HFFc6 (cell line): ENCODE results near the gene SH3PXD2B. TPM values are rescaled to one million over a fixed set of nuclear protein-coding genes. Genes with fewer than 3 reads are reported as not detected.
"Not testable (repeated sequence)": the region's sequence is repeated elsewhere in the genome, so short reads cannot be mapped to it uniquely, and the experiment has no call there.

Source experiments
- DNase-seq: peaks from one replicate; pipeline ENCODE4 v3.0.0-alpha.2; 2018
- H3K27ac Mint-ChIP-seq: 2 replicates; pipeline ENCODE4 v1.8.0; 2020; ENCODE audit warnings: mild to moderate bottlenecking, mixed read lengths
- H3K27me3 Mint-ChIP-seq: 2 replicates; pipeline ENCODE4 v1.8.0; 2021; ENCODE audit warnings: mild to moderate bottlenecking, moderate library complexity, mixed read lengths; ENCODE audit not compliant: insufficient read depth
- H3K36me3 Mint-ChIP-seq: 2 replicates; pipeline ENCODE4 v1.8.0; 2021; ENCODE audit warnings: low read depth, mixed read lengths
- H3K4me1 Mint-ChIP-seq: 2 replicates; pipeline ENCODE4 v1.8.0; 2020; ENCODE audit warnings: low read depth, mixed read lengths
- H3K4me3 Mint-ChIP-seq: 2 replicates; pipeline ENCODE4 v1.8.0; 2020; ENCODE audit warnings: mild to moderate bottlenecking, moderate library complexity, mixed read lengths
- H3K9me3 Mint-ChIP-seq: 2 replicates; pipeline ENCODE4 v1.8.0; 2020; ENCODE audit warnings: mild to moderate bottlenecking, mixed read lengths
- CTCF ChIP-seq: fragments of 200-600 bp; sonication (generic); IDR thresholded peaks from 2 replicates; pipeline ENCODE4 v1.5.0; 2021; ENCODE audit warnings: antibody characterized with exemption, mild to moderate bottlenecking
- total RNA-seq, 6 experiments: library from RNA; stranded (reverse); fragmentation: NEBNext Ultra II Directional; extraction: Animal tissue kit (Norgen Biotek cat#: 25700); gene quantifications; 2 replicates in 1 of 6; 3 replicates in 5 of 6; pipeline ENCODE4 v1.2.3, GENCODE V29; 2021

SH3PXD2B gene
- total RNA-seq, 6 experiments from 2014 or later = 12.4 to 28.4 (median 24.3) TPM

GRCh38 chr5:172293054-172293744 is 161.1 kb downstream of the SH3PXD2B start:
- Mint-ChIP-seq H3K36me3 (no peaks in the 10 kb centered on the region), H3K27ac (no peak overlapping the region), H3K27me3 (peaks cover 2% of the 10 kb centered on the region; the same call in 1 of the 2 replicates), H3K4me3 (no peak overlapping the region), H3K9me3 (no peaks in the 10 kb centered on the region), H3K4me1 (peaks cover 6% of the 10 kb centered on the region)
- peak; percentile 75 for DNase-seq
- peak; percentile 88 for TF ChIP-seq CTCF

DNA sequence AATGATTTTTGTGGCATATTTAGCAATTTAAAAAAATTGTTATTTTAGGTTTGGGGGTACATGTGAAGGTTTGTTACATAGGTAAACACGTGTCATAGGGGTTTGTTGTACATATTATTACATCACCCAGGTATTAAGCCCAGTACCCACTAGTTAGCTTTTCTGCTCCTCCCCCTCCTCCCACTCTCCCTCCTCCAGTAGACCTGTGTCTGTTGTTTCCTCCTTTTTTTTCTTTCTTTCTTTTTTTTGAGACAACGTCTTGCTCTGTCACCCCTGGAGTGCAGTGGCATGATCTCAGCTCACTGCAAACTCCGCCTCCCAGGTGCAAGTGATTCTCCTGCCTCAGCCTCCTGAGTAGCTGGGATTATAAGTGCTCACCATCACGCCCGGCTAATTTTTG is 162.5 kb downstream of the SH3PXD2B start:
- DNase-seq, H3K27ac Mint-ChIP-seq, H3K27me3 Mint-ChIP-seq, H3K4me1 Mint-ChIP-seq, H3K4me3 Mint-ChIP-seq, H3K9me3 Mint-ChIP-seq, H3K36me3 Mint-ChIP-seq: not testable (repeated sequence)

GRCh38 chr5:172288465-172288864 is 165.9 kb downstream of the SH3PXD2B start:
- no peak for TF ChIP-seq CTCF
- DNase-seq = no peak
- no peak overlapping the region for H3K4me3 Mint-ChIP-seq
- H3K9me3 Mint-ChIP-seq = no peaks in the 10 kb centered on the region
- peaks cover 2% of the 10 kb centered on the region; the same call in 1 of the 2 replicates for H3K27me3 Mint-ChIP-seq
- no peak overlapping the region for H3K27ac Mint-ChIP-seq
- H3K36me3 Mint-ChIP-seq = no peaks in the 10 kb centered on the region
- peaks cover 18% of the 10 kb centered on the region for H3K4me1 Mint-ChIP-seq

GRCh38 chr5:172287140-172287539 is 167.2 kb downstream of the SH3PXD2B start:
- H3K9me3 Mint-ChIP-seq, H3K36me3 Mint-ChIP-seq, DNase-seq, H3K27me3 Mint-ChIP-seq, H3K27ac Mint-ChIP-seq, H3K4me3 Mint-ChIP-seq: not testable (repeated sequence)
- peaks cover 17% of the 10 kb centered on the region for H3K4me1 Mint-ChIP-seq

DNA sequence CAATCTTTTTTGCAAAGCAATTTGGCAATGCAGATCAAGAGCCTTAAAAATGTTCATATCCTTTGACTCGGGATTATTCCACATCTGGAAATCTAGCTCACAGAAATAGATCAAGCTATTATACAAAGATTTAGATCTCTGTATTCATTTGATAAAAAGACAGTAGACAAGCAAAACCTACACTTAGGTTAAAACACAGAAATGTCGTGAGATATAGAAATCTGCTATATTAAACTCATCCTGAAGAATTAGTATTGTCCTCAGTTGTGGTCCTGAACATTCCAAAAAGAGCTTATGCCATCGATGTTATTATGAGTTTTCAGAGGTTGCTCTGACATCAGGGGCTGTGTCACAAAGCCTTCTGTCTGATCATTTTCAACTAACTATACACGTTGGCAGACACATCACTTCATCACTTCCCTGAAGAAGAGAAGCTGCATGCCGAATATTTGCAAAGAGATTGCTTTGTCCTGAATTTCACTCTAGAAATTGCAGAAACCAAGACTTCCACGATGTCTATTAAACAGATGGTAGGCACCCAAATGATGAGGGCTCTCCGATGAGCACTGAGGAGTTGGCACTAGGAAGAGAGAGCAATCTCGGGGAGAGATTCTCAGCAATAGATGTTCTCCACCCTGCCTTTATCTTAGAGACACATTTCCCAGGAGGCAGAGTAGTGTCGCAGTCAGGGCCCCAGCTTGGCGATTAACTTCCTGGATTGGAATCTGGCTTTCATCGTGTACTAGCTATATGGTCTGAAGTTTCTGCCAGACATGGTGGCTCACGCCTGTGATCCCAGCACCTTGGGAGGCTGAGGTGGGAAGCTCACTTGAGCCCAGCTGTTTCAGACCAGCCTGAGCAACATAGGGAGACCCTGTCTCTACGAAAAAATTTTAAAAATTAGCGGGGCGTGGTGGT is 168.8 kb downstream of the SH3PXD2B start:
- Mint-ChIP-seq H3K27me3 (no peaks in the 10 kb centered on the region; the same call in 1 of the 2 replicates), H3K36me3 (no peaks in the 10 kb centered on the region), H3K4me1 (peaks cover 33% of the 10 kb centered on the region), H3K27ac (no peak overlapping the region; the same call in 1 of the 2 replicates), H3K4me3 (peak overlapping the region; percentile 93), H3K9me3 (no peaks in the 10 kb centered on the region)
- no peak for DNase-seq
- TF ChIP-seq CTCF = no peak

DNA sequence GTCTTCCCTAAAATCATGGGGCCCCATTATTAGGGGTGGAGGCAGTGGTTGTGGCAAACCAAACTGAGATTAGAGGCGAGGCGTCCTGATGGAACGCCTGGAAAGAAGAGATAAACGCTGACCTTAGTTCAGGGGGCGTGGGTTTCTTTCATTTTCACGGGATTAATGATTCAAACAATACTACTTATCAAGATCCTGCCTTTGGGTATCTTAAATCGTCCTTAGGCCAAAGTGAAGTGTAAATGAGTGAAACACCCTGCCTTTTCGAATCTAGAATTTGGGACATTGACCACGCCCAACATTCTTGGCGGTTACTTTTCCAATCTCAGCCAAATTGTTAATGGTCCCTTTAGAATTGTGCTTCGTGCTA is 169.7 kb downstream of the SH3PXD2B start:
- H3K9me3 Mint-ChIP-seq = no peaks in the 10 kb centered on the region
- peak overlapping the region; percentile 91 for H3K27ac Mint-ChIP-seq
- no peaks in the 10 kb centered on the region for H3K36me3 Mint-ChIP-seq
- TF ChIP-seq CTCF = no peak
- no peak for DNase-seq
- no peaks in the 10 kb centered on the region; the same call in 1 of the 2 replicates for H3K27me3 Mint-ChIP-seq
- peak overlapping the region; percentile 93 for H3K4me3 Mint-ChIP-seq
- H3K4me1 Mint-ChIP-seq = peaks cover 34% of the 10 kb centered on the region
